Dermis microvascular lymphatic vessel endothelial cell (primary cell): Measurements from ENCODE around the gene DNAH1. TPM values are rescaled to one million over a fixed set of nuclear protein-coding genes. Genes with fewer than 3 reads are reported as not detected.

ENCODE experiments used
- DNase-seq, 2 donors: peaks; one replicate each; pipeline versions ENCODE4 v3.0.0 to v3.0.0-alpha.2; 2010; ENCODE audit warnings: low read depth in 2 of 2
- total RNA-seq: library from RNA; depleted of rRNA; stranded (reverse); fragments of >200 nt; gene quantifications from 2 replicates; pipeline ENCODE4 v1.2.1, GENCODE V29; 2014

Gene DNAH1
- total RNA-seq, 1 donor from 2014 or later: 1.0 TPM

GRCh38 chr3:52290596-52291507, 25.3 kb upstream of the DNAH1 start:
- no peak for DNase-seq

- DNase-seq: peak in 1 of 2 donors; percentile 42
Measured at GRCh38 chr3:52291508-52292181, 24.5 kb upstream of the DNAH1 start.

- no peak for DNase-seq
Measured at GRCh38 chr3:52292247-52293065, 23.7 kb upstream of the DNAH1 start.

- DNase-seq: no peak
Measured at GRCh38 chr3:52293491-52294319, 22.4 kb upstream of the DNAH1 start.

- no peak for DNase-seq
Measured at GRCh38 chr3:52294320-52295150, 21.6 kb upstream of the DNAH1 start.

GRCh38 chr3:52295671-52296208, 20.4 kb upstream of the DNAH1 start:
- no peak for DNase-seq

GRCh38 chr3:52297242-52298148, 18.6 kb upstream of the DNAH1 start:
- DNase-seq: no peak

- DNase-seq: no peak
Measured at GRCh38 chr3:52298149-52299098, 17.7 kb upstream of the DNAH1 start.

GRCh38 chr3:52299247-52299878, 16.8 kb upstream of the DNAH1 start:
- DNase-seq: no peak

GRCh38 chr3:52299879-52300611, 16.1 kb upstream of the DNAH1 start:
- DNase-seq: peak in 1 of 2 donors; percentile 47

- DNase-seq: no peak
Measured at GRCh38 chr3:52302426-52303145, 13.5 kb upstream of the DNAH1 start.

- DNase-seq: no peak
Measured at GRCh38 chr3:52303811-52304210, 12.3 kb upstream of the DNAH1 start.

- no peak for DNase-seq
Measured at GRCh38 chr3:52305926-52306325, 10.2 kb upstream of the DNAH1 start.

GRCh38 chr3:52306978-52307377, 9.1 kb upstream of the DNAH1 start:
- no peak for DNase-seq

GRCh38 chr3:52308308-52308707, 7.8 kb upstream of the DNAH1 start:
- no peak for DNase-seq
